GM18526 (cell line): ENCODE data around the gene PDE8B.

Experiments used
- POLR2A ChIP-seq: IDR thresholded peaks from 3 replicates; pipeline ENCODE4 v1.6.1; 2011; ENCODE audit not compliant: insufficient read length; ENCODE audit errors: extremely low read depth

PDE8B gene

DNA sequence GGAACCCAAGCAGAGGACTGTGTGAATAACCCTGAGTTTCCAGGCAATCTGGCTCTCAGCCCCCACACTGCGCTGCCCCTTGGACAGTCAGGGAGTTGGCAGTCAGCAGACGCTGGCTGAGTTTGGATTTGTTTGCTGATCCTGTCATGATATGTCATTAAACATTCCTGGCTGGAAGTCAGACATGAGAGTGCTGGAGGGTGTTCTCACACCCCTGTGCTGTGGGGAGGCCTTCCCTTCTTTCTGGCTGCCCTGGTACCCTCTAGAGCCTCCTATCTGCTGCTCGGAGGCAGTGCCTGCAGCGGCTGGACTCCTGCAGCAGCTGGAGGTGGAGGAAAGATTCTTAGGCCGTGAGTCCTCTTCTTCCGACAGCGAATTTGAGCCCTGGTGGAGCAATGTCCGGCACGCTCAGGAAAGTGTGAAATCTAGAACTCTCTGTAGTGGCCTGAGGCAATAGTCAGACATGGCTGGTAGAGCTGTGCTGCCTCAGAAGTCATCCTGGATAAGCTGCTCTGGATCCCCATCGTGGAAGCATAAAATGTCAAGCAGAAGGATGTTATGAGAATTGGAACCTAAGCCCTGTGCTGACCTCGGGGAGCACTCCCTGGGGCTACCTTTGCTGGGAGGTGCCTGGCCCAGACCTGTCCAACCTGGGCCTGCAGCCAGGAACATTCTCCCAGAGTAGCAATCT, 72.0 kb downstream of the PDE8B start:
- TF ChIP-seq POLR2A, result no peak

GRCh38 chr5:77285251-77285841, 74.9 kb downstream of the PDE8B start:
- no peak for TF ChIP-seq POLR2A

GRCh38 chr5:77292026-77292757, 81.7 kb downstream of the PDE8B start:
- no peak for TF ChIP-seq POLR2A

GRCh38 chr5:77294185-77294584, 83.7 kb downstream of the PDE8B start:
- no peak for TF ChIP-seq POLR2A

GRCh38 chr5:77295863-77296378, 85.4 kb downstream of the PDE8B start:
- TF ChIP-seq POLR2A, result no peak

DNA sequence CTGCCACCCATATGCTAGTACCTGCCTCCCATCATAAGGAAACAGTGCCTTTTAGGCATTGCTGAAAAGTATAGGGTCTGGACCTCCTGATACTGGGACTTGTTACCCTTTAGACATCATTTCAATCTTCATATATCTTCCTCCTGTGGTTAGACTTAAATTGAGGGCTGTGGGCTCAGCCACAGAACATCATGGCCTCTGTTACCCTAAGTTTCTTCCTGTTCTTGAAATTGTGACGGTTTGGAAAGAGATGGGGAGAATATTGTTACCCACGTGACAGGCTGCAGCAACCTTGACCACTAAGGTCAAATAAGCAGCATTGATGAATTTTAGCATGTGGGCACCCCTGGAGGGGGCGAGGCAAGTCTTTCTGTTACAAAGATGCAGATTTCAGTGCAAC, 87.7 kb downstream of the PDE8B start:
- TF ChIP-seq POLR2A, result no peak

DNA sequence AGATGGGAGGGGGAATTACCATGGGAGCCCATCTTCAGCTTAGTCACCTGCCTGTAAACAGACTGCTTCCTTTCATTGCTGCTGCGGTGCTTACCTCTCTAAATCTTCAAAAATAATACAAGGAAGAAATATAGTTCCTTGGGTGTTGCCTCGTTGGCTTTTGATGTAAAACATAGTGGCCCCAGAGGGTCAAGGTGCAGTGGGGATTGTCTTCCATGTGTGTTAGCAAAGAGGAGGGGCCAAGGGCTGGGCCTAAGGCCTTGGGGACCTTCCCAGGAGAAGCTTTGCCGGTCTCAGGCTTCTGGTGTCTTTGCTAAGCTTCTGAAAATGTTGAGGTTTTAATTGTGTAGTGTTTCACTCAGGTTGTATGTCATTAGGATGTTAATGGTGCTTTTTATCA, 90.0 kb downstream of the PDE8B start:
- TF ChIP-seq POLR2A, result no peak

GRCh38 chr5:77301447-77301883, 91.0 kb downstream of the PDE8B start:
- no peak for TF ChIP-seq POLR2A

DNA sequence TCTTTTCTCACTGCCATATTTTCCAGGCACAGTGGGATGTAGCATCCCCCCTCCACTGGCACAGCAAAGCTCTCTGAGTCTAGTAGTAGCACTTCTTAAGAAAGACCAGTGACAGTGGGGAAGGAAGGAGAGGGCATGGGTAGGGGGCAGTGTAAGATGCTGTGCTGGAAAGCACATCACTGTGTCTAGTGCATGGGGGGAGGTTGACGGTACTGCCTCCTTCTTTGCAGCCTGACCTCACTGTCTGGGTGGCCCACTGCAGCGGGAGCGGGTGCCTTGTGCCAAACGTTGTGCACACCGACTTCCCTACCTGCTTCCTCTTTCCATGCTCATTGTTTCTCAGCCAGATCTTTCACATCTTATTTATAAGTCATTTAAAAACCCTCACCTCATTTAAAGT, 91.8 kb downstream of the PDE8B start:
- no peak for TF ChIP-seq POLR2A

- TF ChIP-seq POLR2A, result no peak
Observed at GRCh38 chr5:77302653-77303052, 92.2 kb downstream of the PDE8B start.

GRCh38 chr5:77304388-77304787, 93.9 kb downstream of the PDE8B start:
- TF ChIP-seq POLR2A, result no peak

GRCh38 chr5:77305222-77305846, 94.9 kb downstream of the PDE8B start:
- TF ChIP-seq POLR2A, result no peak

DNA sequence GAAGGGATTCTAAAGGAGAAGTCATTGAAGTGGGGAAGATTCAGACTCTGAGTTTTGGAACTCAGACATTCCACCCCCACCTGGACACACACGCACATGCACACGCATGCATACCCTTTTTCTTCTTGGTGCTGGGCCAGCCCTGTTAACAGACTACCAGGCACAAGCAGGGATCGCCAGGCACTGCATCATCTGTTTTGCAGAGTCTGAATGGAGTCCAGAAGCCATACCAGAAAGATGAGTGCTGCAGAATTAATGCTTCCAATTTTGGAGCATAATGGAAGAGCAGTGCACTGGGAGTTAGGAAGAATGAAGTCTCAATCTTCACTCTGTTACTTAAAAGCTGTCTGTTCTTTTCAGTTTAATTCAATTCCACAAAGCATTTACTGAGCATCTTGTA, 95.5 kb downstream of the PDE8B start:
- no peak for TF ChIP-seq POLR2A

- TF ChIP-seq POLR2A, result no peak
Observed at GRCh38 chr5:77306531-77306930, 96.1 kb downstream of the PDE8B start.

DNA sequence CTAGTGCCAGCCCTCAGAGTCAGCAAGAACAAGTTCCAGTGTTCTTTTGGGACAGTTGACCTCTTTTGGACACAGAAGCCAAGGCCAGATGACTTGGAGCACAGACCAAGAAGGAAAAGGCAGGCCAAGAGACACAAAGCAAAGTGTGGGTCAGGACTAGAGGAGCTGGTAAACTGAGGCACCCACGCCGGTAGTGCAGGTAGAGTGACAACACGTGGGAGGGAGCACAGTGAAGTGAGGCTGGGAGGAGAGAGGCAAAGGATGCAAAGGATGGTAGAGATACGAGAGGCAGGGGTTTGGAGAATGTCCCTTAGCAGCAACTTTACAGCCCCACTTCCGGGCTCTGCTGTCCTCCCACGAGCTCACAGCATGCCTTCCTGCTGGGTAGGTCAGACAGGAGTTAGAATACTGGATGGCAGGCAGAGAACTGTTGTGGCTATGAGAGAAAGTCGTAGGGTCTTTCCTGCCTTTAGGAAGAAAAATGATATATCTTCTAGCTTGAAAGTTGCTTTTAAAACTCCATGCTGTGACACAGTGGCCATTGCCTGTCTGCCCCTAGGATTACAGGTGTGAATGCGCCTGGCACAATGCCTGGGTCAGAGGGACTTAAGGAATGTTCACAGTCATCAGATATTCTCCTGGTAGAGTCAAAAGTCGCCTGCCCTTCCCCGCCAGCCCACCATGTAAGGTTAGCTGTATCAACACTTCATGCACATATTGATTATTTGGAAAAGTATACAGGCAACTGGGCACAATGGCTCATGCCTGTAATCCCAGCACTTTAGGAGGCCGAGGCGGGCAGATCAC, 97.9 kb downstream of the PDE8B start:
- TF ChIP-seq POLR2A, result no peak

DNA sequence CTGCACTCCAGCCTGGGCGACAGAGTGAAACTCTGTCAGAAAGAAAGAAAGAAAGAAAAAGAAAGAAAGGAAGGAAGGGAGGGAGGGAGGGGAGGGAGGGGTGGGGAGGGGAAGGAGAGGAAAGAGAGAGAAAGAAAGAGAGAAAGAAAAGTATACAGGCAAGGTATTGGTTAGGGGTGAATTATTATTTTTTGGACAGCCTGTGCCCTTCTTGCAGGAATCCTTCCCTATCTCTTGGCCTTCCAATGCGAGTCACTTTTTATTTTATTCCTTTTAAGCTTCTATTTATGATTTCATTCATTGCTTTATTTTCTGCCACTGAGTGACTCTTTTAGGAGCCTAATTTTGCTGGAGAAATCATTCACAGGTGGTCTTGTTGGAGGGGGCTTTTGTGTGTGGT, 98.7 kb downstream of the PDE8B start:
- TF ChIP-seq POLR2A, result no peak
